HG03575 (cell line): Measurements from ENCODE around the gene CFLAR.

Experiments
- ATAC-seq: cut with Tn5 transposase; IDR thresholded peaks from one replicate; pipeline ENCODE4 v1.9.1; 2021; ENCODE audit not compliant: unreplicated experiment, insufficient number of reproducible peaks, low FRiP score; ENCODE audit errors: extremely low read depth

CFLAR gene

GRCh38 chr2:201116115-201116958 lies at the start of gene CFLAR:
TSS of gene CFLAR (plus strand) at chr2:201116164. CDS start at chr2:201129866, 13,702 bp downstream.
- no peak for ATAC-seq

- ATAC-seq = no peak
These were observed 45.0 kb upstream of the CFLAR start for GRCh38 chr2:201070948-201071478.

- peak; percentile 86 for ATAC-seq
These were observed 44.3 kb upstream of the CFLAR start, which contains the start of the genes HYCC2 and NDUFB3 for GRCh38 chr2:201071479-201072200. TSS of gene HYCC2 (minus strand) at chr2:201071671. CDS start at chr2:201024009, 47,662 bp downstream. TSS of gene NDUFB3 (plus strand) at chr2:201072001. CDS start at chr2:201078883, 6,882 bp downstream.

- no peak for ATAC-seq
These were observed 43.8 kb upstream of the CFLAR start for GRCh38 chr2:201072201-201072530.

GRCh38 chr2:201073071-201073470 lies 42.9 kb upstream of the CFLAR start:
- ATAC-seq = no peak

DNA sequence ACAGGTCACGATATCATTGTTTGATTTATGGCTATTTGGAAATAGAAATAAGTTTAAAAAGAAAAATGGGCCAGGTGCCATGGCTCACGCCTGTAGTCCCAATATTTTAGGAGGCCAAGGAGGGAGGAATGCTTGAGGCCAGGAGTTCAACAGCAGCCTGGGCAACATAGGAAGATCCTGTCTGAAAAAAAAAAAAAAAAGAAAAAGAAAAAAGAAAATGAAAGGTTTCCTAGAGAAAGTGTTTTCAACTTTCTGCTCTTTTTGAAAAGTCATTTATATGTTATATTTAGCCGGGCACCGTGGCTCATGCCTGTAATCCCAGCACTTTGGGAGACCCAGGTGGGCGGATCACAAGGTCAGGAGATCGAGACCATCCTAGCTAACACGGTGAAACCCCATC lies 41.0 kb upstream of the CFLAR start:
- ATAC-seq = no peak

- no peak for ATAC-seq
These were observed 31.1 kb upstream of the CFLAR start for GRCh38 chr2:201084863-201085262.

DNA sequence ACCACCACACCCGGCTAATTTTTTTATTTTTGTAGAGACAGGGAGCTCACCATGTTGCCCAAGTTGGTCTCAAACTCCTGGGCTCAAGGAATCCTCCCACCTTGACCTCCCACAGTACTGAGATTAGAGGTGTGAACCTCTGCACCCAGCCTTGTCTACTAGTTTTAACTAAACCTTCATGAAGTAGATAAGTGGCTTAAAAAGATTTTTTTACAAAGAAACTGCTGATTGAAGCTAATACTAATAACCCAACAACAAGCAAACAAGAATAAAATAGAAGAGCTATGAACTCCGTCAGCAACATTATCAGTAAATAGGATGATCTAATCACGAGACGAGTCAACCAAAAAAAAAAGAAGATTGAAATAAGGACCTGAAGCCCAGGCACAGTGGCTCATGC lies 25.4 kb upstream of the CFLAR start:
- no peak for ATAC-seq

- no peak for ATAC-seq
These were observed 22.4 kb upstream of the CFLAR start for GRCh38 chr2:201093573-201093972.

- ATAC-seq = no peak
These were observed 15.5 kb upstream of the CFLAR start for GRCh38 chr2:201100497-201100896.

DNA sequence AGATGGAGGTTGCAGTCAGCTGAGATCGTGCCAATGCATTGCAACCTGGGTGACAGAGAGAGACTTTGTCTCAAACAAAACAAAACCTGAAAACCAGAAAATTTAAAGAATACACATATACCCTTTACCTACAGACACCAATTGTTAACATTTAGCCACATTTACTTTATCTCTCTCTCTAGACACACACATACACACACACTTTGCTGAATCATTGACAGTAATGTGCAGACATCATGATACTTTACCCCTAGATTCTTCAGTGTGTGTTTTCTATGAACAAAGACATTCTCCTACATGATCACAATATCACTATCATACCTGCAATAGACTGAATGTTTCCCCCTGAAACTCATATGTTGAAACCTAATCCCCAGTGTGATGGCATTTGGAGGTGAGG lies 10.2 kb upstream of the CFLAR start:
- no peak for ATAC-seq

DNA sequence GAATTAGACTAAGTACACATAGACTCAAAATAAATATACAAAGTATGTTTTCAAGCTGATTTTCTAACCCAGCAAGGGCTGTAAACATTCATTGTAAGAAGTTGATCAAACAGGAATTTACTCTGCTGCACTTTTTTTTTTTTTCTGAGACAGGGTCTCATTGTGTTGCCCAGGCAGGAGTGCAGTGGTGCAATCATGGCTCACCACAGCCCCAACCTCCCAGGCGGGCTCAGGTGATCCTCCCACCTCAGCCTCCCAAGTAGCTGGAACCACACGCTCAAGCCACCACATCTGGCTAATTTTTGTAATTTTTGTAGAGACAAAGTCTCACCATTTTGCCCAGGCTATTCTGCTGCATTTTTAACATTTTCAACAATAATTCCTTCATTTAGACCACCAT lies 8.3 kb upstream of the CFLAR start:
- ATAC-seq = no peak

DNA sequence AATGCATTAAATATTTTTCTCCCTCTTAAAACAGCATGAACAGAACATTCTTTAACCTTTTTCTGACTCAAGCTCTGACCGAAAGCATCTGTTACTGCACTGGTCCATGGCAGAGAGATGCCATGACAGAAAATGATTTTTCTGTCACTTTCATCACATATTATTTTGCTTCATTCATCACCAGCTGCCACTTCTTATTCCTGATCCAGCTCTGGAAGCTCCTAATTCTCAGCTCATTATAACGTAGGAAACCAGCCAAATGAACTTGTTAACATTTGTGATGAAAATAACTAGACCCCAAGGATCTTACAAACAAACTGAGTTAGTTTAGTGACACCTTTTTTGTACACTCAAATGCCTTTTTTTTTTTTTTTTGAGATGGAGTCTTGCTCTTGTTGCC lies 7.6 kb upstream of the CFLAR start:
- no peak for ATAC-seq

GRCh38 chr2:201109186-201109585 lies 6.8 kb upstream of the CFLAR start:
- ATAC-seq = no peak

DNA sequence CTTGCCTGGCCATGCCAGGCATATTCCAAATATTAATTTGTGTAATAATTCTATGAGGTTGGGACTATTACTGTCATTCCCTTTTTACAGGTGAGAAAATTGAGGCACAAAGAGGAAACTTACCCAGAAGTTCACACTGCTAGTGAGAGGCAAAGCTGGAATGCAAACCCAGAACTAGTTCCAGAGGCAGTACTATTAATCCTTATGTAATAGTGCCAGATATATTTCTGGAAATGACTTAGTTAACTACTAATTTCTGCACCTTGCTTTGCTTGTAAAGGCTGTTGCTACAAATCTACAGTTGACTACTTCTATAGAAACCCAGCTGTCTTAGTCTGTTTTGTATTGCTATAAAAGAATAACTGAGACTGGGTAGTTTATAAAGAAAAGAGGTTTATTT lies 5.3 kb upstream of the CFLAR start:
- no peak for ATAC-seq

- no peak for ATAC-seq
These were observed 4.9 kb upstream of the CFLAR start for GRCh38 chr2:201111096-201111495.

DNA sequence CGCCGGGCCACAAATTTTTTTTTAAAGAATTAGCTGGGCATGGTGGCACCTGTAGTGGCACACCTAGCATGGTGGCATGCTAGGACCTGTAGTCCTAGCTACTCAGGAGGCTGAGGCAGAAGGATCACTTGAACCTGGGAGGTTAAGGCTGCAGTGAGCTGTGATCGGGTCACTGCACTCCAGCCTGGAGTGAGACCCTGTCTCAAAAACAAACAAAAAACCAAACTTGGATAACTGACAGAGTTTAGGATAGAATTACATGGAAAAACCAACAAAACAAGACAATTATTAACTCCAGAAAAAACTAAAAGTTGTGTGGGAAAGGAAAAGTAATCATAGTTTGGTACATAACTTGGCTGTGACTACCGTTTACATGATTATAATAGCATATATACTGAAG lies 1.6 kb upstream of the CFLAR start:
- ATAC-seq = no peak

GRCh38 chr2:201114846-201115245 lies 1.1 kb upstream of the CFLAR start:
- no peak for ATAC-seq

DNA sequence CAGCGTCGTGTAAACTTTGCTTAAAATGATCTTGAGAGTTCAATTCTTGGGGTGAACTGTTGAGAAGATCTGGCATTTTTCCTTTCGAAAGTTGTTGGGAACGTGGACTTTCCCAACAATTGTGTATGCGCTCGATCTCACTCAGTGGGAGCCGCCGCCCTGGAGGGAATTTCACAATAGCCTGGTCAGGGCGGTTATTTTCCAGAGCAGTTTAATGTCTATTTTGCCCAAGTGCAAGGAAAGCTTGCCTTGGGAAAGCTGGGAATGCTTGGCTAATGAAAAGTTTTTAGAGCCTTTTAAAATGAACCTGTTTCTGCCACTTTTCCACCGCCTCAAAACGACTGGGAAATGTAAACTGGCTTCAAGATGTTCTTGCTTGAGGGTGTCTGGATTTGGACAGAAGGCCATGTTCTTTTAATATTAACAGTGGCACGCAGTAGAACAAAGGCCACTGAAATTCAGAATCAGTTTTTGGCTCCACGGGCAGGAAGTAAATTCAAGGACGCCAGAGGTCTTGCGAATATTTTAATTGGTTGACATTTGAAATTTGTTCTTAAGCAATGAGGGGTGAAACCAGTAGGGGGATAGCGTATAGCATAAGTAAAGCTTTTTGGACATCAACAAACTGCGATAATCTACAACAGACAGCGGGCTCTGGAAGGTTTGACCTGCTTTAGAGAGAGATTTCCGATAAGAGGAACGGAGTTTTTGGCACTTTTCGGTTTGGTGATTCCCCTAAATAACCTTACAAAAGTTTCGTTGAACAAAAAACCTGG lies 1.2 kb downstream of the CFLAR start:
- ATAC-seq = no peak
